H9 (cell line): Measurements from ENCODE around the gene IFNL2. TPM values are rescaled to one million over a fixed set of nuclear protein-coding genes. Genes with fewer than 3 reads are reported as not detected.

ENCODE experiments used
- DNase-seq: peaks from one replicate; pipeline ENCODE4 v3.0.0-alpha.2; 2017
- H2AFZ ChIP-seq: one replicate; pipeline ENCODE4 v1.6.1; 2013; ENCODE audit warnings: mild to moderate bottlenecking, low read length, control low read depth, moderate library complexity
- H2AK5ac ChIP-seq: 2 replicates; pipeline ENCODE4 v1.6.1; 2013; ENCODE audit warnings: low read length, control low read depth, mixed read lengths; ENCODE audit not compliant: insufficient read length
- H2BK120ac ChIP-seq: one replicate; pipeline ENCODE4 v1.6.1; 2013; ENCODE audit warnings: low read depth, mild to moderate bottlenecking, low read length, control low read depth, inconsistent platforms; ENCODE audit not compliant: poor library complexity, severe bottlenecking
- H2BK12ac ChIP-seq: 2 replicates; pipeline ENCODE4 v1.6.1; 2013; ENCODE audit warnings: low read length, control low read depth, mixed read lengths, low read depth; ENCODE audit not compliant: insufficient read length
- H2BK15ac ChIP-seq: 2 replicates; pipeline ENCODE4 v1.6.1; 2013; ENCODE audit warnings: low read depth, low read length, control low read depth
- H2BK20ac ChIP-seq: one replicate; pipeline ENCODE4 v1.6.1; 2013; ENCODE audit warnings: low read depth, mild to moderate bottlenecking, low read length, control low read depth, inconsistent platforms; ENCODE audit not compliant: poor library complexity, severe bottlenecking
- H2BK5ac ChIP-seq: 2 replicates; pipeline ENCODE4 v1.6.1; 2013; ENCODE audit warnings: low read length, control low read depth, mixed read lengths; ENCODE audit not compliant: insufficient read length
- H3K14ac ChIP-seq: 2 replicates; pipeline ENCODE4 v1.6.1; 2013; ENCODE audit warnings: low read length, control low read depth; ENCODE audit not compliant: insufficient read depth
- H3K18ac ChIP-seq: 2 replicates; pipeline ENCODE4 v1.6.1; 2013; ENCODE audit warnings: low read depth, mild to moderate bottlenecking, mixed read lengths, low read length, control low read depth; ENCODE audit not compliant: insufficient read length
- H3K23ac ChIP-seq: 2 replicates; pipeline ENCODE4 v1.6.1; 2013; ENCODE audit warnings: low read length, control low read depth, mixed read lengths, low read depth; ENCODE audit not compliant: insufficient read length
- H3K23me2 ChIP-seq: 2 replicates; pipeline ENCODE4 v1.6.1; 2013; ENCODE audit warnings: low read depth, mild to moderate bottlenecking, mixed read lengths, low read length, control low read depth; ENCODE audit not compliant: insufficient read length, poor library complexity, severe bottlenecking
- H3K27ac ChIP-seq: 2 replicates; pipeline ENCODE4 v1.5.1; 2013; ENCODE audit warnings: low read length, control low read depth, mixed read lengths, low read depth; ENCODE audit not compliant: insufficient read length
- H3K27me3 ChIP-seq: 2 replicates; pipeline ENCODE4 v1.6.1; 2013; ENCODE audit warnings: low read length, control low read depth, inconsistent platforms; ENCODE audit not compliant: insufficient read depth
- H3K4ac ChIP-seq: 2 replicates; pipeline ENCODE4 v1.6.1; 2013; ENCODE audit warnings: low read depth, mild to moderate bottlenecking, control low read depth, inconsistent platforms, low read length, moderate library complexity
- H3K4me1 ChIP-seq: 2 replicates; pipeline ENCODE4 v1.6.1; 2013; ENCODE audit warnings: low read length, control low read depth, inconsistent platforms; ENCODE audit not compliant: insufficient read depth
- H3K4me2 ChIP-seq: 2 replicates; pipeline ENCODE4 v1.6.1; 2013; ENCODE audit warnings: low read length, control low read depth, mixed read lengths; ENCODE audit not compliant: insufficient read length, insufficient read depth
- H3K56ac ChIP-seq: 2 replicates; pipeline ENCODE4 v1.6.1; 2013; ENCODE audit warnings: low read depth, mild to moderate bottlenecking, mixed read lengths, low read length, control low read depth; ENCODE audit not compliant: insufficient read length
- H3K79me1 ChIP-seq: 2 replicates; pipeline ENCODE4 v1.6.1; 2013; ENCODE audit warnings: low read depth, mild to moderate bottlenecking, moderate library complexity, low read length, control low read depth, inconsistent platforms; ENCODE audit not compliant: insufficient read depth, poor library complexity, severe bottlenecking
- H3K79me2 ChIP-seq: 2 replicates; pipeline ENCODE4 v1.6.1; 2013; ENCODE audit warnings: low read length, control low read depth, inconsistent platforms; ENCODE audit not compliant: insufficient read depth
- H3K9ac ChIP-seq: 2 replicates; pipeline ENCODE4 v1.6.1; 2013; ENCODE audit warnings: low read length, control low read depth, mixed read lengths; ENCODE audit not compliant: insufficient read length; ENCODE audit errors: extremely low read depth
- H3K9me3 ChIP-seq: one replicate; pipeline ENCODE4 v1.6.1; 2013; ENCODE audit warnings: low read depth, low read length, inconsistent platforms; ENCODE audit not compliant: control insufficient read depth
- H3T11ph ChIP-seq: one replicate; pipeline ENCODE4 v1.6.1; 2013; ENCODE audit warnings: mild to moderate bottlenecking, low read length, control low read depth, inconsistent platforms
- H4K20me1 ChIP-seq: one replicate; pipeline ENCODE4 v1.6.1; 2013; ENCODE audit not compliant: control insufficient read depth, insufficient read length, insufficient read depth
- H4K5ac ChIP-seq: 2 replicates; pipeline ENCODE4 v1.6.1; 2013; ENCODE audit warnings: low read depth, mild to moderate bottlenecking, mixed read lengths, low read length, control low read depth; ENCODE audit not compliant: insufficient read length
- H4K8ac ChIP-seq: replicated peaks from 2 replicates; pipeline ENCODE4 v1.6.1; 2013; ENCODE audit warnings: low read length, control low read depth, mixed read lengths, low read depth; ENCODE audit not compliant: insufficient read length
- H4K91ac ChIP-seq: 2 replicates; pipeline ENCODE4 v1.6.1; 2013; ENCODE audit warnings: low read depth, mild to moderate bottlenecking, moderate library complexity, mixed read lengths, low read length, control low read depth; ENCODE audit not compliant: insufficient read length
- H3K27ac Mint-ChIP-seq, 3 experiments: 2 replicates in 2 of 3; 3 replicates in 1 of 3; pipeline ENCODE4 v1.8.0; 2020 to 2021; ENCODE audit warnings: mixed read lengths in 3 of 3, mild to moderate bottlenecking in 1 of 3, moderate library complexity in 1 of 3
- H3K27me3 Mint-ChIP-seq: 2 replicates; pipeline ENCODE4 v1.8.0; 2021; ENCODE audit warnings: low read depth, mild to moderate bottlenecking, moderate library complexity, mixed read lengths
- H3K36me3 Mint-ChIP-seq, 3 experiments: 2 replicates in 2 of 3; 3 replicates in 1 of 3; pipeline ENCODE4 v1.8.0; 2020 to 2021; ENCODE audit warnings: low read depth in 3 of 3, mixed read lengths in 3 of 3; ENCODE audit not compliant: insufficient read depth in 1 of 3
- H3K4me1 Mint-ChIP-seq, 2 experiments: 2 replicates each; pipeline ENCODE4 v1.8.0; 2020; ENCODE audit warnings: mixed read lengths in 2 of 2
- H3K4me3 Mint-ChIP-seq, 2 experiments: 2 replicates in 1 of 2; 3 replicates in 1 of 2; pipeline ENCODE4 v1.8.0; 2020 to 2021; ENCODE audit warnings: mild to moderate bottlenecking in 2 of 2, mixed read lengths in 2 of 2, moderate library complexity in 1 of 2
- H3K9me3 Mint-ChIP-seq, 2 experiments: 2 replicates in 1 of 2; 3 replicates in 1 of 2; pipeline ENCODE4 v1.8.0; 2020; ENCODE audit warnings: mild to moderate bottlenecking in 2 of 2, mixed read lengths in 2 of 2, moderate library complexity in 1 of 2
- CTCF ChIP-seq: fragments of 200-600 bp; sonication (generic); conservative IDR thresholded peaks from 3 replicates; pipeline ENCODE4 v1.8.0; 2021; ENCODE audit warnings: antibody characterized with exemption, mild to moderate bottlenecking
- WGBS: extraction: QIAGEN DNeasy Blood & Tissue Kit; methylation state at CpG from one replicate; pipeline ENCODE4 v1.1.7; 2013; ENCODE audit warnings: missing lambda C conversion rate, low lambda C conversion rate, mixed read lengths; ENCODE audit not compliant: insufficient read length; ENCODE audit errors: extremely low coverage; 5-methylcytosine and 5-hydroxymethylcytosine counted together
- total RNA-seq: library from RNA; stranded (reverse); gene quantifications from 2 replicates; pipeline ENCODE4 v1.2.1, GENCODE V29; 2021

The IFNL2 gene
- total RNA-seq, 1 experiment from 2014 or later, result not detected

- Histone ChIP-seq H3K79me2 (no peaks in the 10 kb centered on the region), H3K56ac (no peak overlapping the region), H3T11ph (no peak overlapping the region), H4K8ac (no peak overlapping the region), H2BK12ac (no peak overlapping the region), H2AFZ (no peak overlapping the region), H2BK120ac (no peak overlapping the region), H3K27me3 (peaks cover 36% of the 10 kb centered on the region), H3K23ac (no peak overlapping the region), H4K20me1 (no peaks in the 10 kb centered on the region), H3K79me1 (no peaks in the 10 kb centered on the region), H3K4me2 (no peak overlapping the region), H2BK5ac (no peak overlapping the region), H3K23me2 (peaks cover 5% of the 10 kb centered on the region), H3K18ac (no peak overlapping the region), H3K4ac (no peak overlapping the region), H3K27ac (no peak overlapping the region), H2BK15ac (no peak overlapping the region), H4K5ac (no peak overlapping the region), H3K9me3 (no peaks in the 10 kb centered on the region), H3K14ac (no peak overlapping the region), H3K4me1 (no peaks in the 10 kb centered on the region), H3K9ac (no peak overlapping the region), H4K91ac (no peak overlapping the region), H2BK20ac (no peak overlapping the region), H2AK5ac (no peak overlapping the region)
- TF ChIP-seq CTCF, result no peak
- no peak for DNase-seq
- Mint-ChIP-seq H3K36me3 (no peaks in the 10 kb centered on the region; a peak in 2 of 7 replicates), H3K27ac (no peak overlapping the region), H3K4me1 (peaks cover 5 to 16% of the 10 kb centered on the region in 2 experiments), H3K9me3 (peaks cover 4 to 9% of the 10 kb centered on the region in 2 experiments; a peak in 3 of 5 replicates), H3K4me3 (no peak overlapping the region; a peak in 1 of 5 replicates), H3K27me3 (peaks cover 79% of the 10 kb centered on the region)
- no CpG with 5 or more reads among the region's 4 CpGs for WGBS
Observed at GRCh38 chr19:39262496-39262895, 5.7 kb upstream of the IFNL2 start.
